Muscle layer of duodenum (tissue), 2 donors: ENCODE data around the gene CST6.
A peak's percentile ranks its signal among the peaks of the same experiment; 100 is the strongest.

Source experiments
- H3K27ac ChIP-seq: one replicate; pipeline ENCODE4 v1.7.0; 2013; ENCODE audit warnings: mild to moderate bottlenecking, low read length
- H3K27me3 ChIP-seq: one replicate; pipeline ENCODE4 v1.7.0; 2013; ENCODE audit warnings: low read depth, mild to moderate bottlenecking, control low read depth, low read length
- H3K36me3 ChIP-seq, 2 donors: one replicate each; pipeline ENCODE4 v1.7.0; 2013; ENCODE audit warnings: low read length in 2 of 2, control low read depth in 1 of 2, mild to moderate bottlenecking in 1 of 2; ENCODE audit not compliant: insufficient read depth in 2 of 2, control insufficient read depth in 1 of 2
- H3K4me1 ChIP-seq, 2 donors: one replicate each; pipeline ENCODE4 v1.7.0; 2013; ENCODE audit warnings: low read length in 2 of 2, mild to moderate bottlenecking in 2 of 2, control low read depth in 1 of 2, moderate library complexity in 1 of 2; ENCODE audit not compliant: insufficient read depth in 2 of 2, control insufficient read depth in 1 of 2
- H3K4me3 ChIP-seq, 2 donors: one replicate each; pipeline ENCODE4 v1.7.0; 2013; ENCODE audit warnings: low read length in 2 of 2, low read depth in 1 of 2, mild to moderate bottlenecking in 1 of 2
- H3K9me3 ChIP-seq, 2 donors: one replicate each; pipeline ENCODE4 v1.7.0; 2013; ENCODE audit warnings: low read length in 2 of 2, control low read depth in 1 of 2, mild to moderate bottlenecking in 1 of 2; ENCODE audit not compliant: control insufficient read depth in 1 of 2
- donor health status: healthy.

CST6 gene

GRCh38 chr11:66037327-66037726, 25.5 kb downstream of the CST6 start:
- H3K36me3 ChIP-seq: no peaks in the 10 kb centered on the region
- no peaks in the 10 kb centered on the region for H3K27me3 ChIP-seq
- no peaks in the 10 kb centered on the region for H3K9me3 ChIP-seq
- no peak overlapping the region for H3K27ac ChIP-seq
- no peaks in the 10 kb centered on the region for H3K4me1 ChIP-seq
- H3K4me3 ChIP-seq: no peak overlapping the region

- H3K27ac ChIP-seq: no peak overlapping the region
- H3K27me3 ChIP-seq: no peaks in the 10 kb centered on the region
Observed at GRCh38 chr11:66039765-66040164, 28.0 kb downstream of the CST6 start.

GRCh38 chr11:66042227-66042995, 30.6 kb downstream of the CST6 start:
- H3K27me3 ChIP-seq: no peaks in the 10 kb centered on the region
- no peaks in the 10 kb centered on the region for H3K9me3 ChIP-seq
- H3K4me3 ChIP-seq: no peak overlapping the region
- no peak overlapping the region for H3K27ac ChIP-seq
- no peaks in the 10 kb centered on the region for H3K36me3 ChIP-seq
- peaks cover 0 to 4% of the 10 kb centered on the region in 2 donors for H3K4me1 ChIP-seq

More at GRCh38 chr11:66039765-66040164, 28.0 kb downstream of the CST6 start:
- no peaks in the 10 kb centered on the region for H3K4me1 ChIP-seq
- H3K36me3 ChIP-seq: no peaks in the 10 kb centered on the region
- H3K9me3 ChIP-seq: no peaks in the 10 kb centered on the region
- H3K4me3 ChIP-seq: no peak overlapping the region

GRCh38 chr11:66042996-66043906, 31.4 kb downstream of the CST6 start:
- Histone ChIP-seq H3K36me3 (no peaks in the 10 kb centered on the region), H3K4me3 (no peak overlapping the region), H3K27me3 (peaks cover 2% of the 10 kb centered on the region), H3K27ac (no peak overlapping the region), H3K4me1 (peaks cover 0 to 4% of the 10 kb centered on the region in 2 donors), H3K9me3 (no peaks in the 10 kb centered on the region)

GRCh38 chr11:66044757-66045156, 32.9 kb downstream of the CST6 start:
- H3K27ac ChIP-seq: no peak overlapping the region
- H3K36me3 ChIP-seq: no peaks in the 10 kb centered on the region
- H3K4me1 ChIP-seq: peaks cover 0 to 12% of the 10 kb centered on the region in 2 donors
- no peaks in the 10 kb centered on the region for H3K9me3 ChIP-seq
- no peak overlapping the region for H3K4me3 ChIP-seq
- H3K27me3 ChIP-seq: peaks cover 3% of the 10 kb centered on the region

- Histone ChIP-seq H3K27ac (no peak overlapping the region), H3K4me1 (peaks cover 0 to 12% of the 10 kb centered on the region in 2 donors), H3K27me3 (peaks cover 3% of the 10 kb centered on the region), H3K4me3 (no peak overlapping the region), H3K36me3 (no peaks in the 10 kb centered on the region), H3K9me3 (no peaks in the 10 kb centered on the region)
Observed at GRCh38 chr11:66045177-66045639, 33.4 kb downstream of the CST6 start.

- Histone ChIP-seq H3K27ac (no peak overlapping the region), H3K9me3 (no peaks in the 10 kb centered on the region), H3K36me3 (no peaks in the 10 kb centered on the region), H3K27me3 (peaks cover 3% of the 10 kb centered on the region), H3K4me3 (no peak overlapping the region), H3K4me1 (peaks cover 6 to 12% of the 10 kb centered on the region in 2 donors)
Observed at GRCh38 chr11:66046901-66047300, 35.1 kb downstream of the CST6 start.

- no peak overlapping the region for H3K27ac ChIP-seq
- no peaks in the 10 kb centered on the region for H3K9me3 ChIP-seq
- no peak overlapping the region for H3K4me3 ChIP-seq
- H3K36me3 ChIP-seq: no peaks in the 10 kb centered on the region
- peaks cover 3% of the 10 kb centered on the region for H3K27me3 ChIP-seq
- peaks cover 6 to 14% of the 10 kb centered on the region in 2 donors for H3K4me1 ChIP-seq
Observed at GRCh38 chr11:66047541-66048365, 35.9 kb downstream of the CST6 start.

GRCh38 chr11:66048547-66049323, 36.9 kb downstream of the CST6 start, which contains the start of gene GAL3ST3:
TSS of gene GAL3ST3 (minus strand) at chr11:66049161. CDS start at chr11:66045415, 3,746 bp downstream.
- Histone ChIP-seq H3K4me3 (no peak within 1 kb of the TSS), H3K9me3 (no peaks in the 10 kb centered on the region), H3K27me3 (peaks cover 3% of the 10 kb centered on the region), H3K36me3 (no peaks in the 10 kb centered on the region), H3K27ac (no peak within 1 kb of the TSS), H3K4me1 (peaks cover 13 to 24% of the 10 kb centered on the region in 2 donors)

GRCh38 chr11:66050581-66051231, 38.9 kb downstream of the CST6 start:
- Histone ChIP-seq H3K4me1 (peaks cover 13 to 22% of the 10 kb centered on the region in 2 donors), H3K36me3 (peaks cover 14 to 15% of the 10 kb centered on the region in 2 donors), H3K4me3 (peak overlapping the region in 1 of 2 donors; percentile 80), H3K27ac (peak overlapping the region; percentile 86), H3K27me3 (peaks cover 3% of the 10 kb centered on the region), H3K9me3 (no peaks in the 10 kb centered on the region)
